ENCODE measurements around the gene ASCC3.

GRCh38 chr6:100745419-100746041 lies 135.6 kb downstream of the ASCC3 start:
- TF ChIP-seq CTCF (IDR thresholded peaks at IDR 0.05; ENCODE audit: low read depth, low read length, poor library complexity, severe bottlenecking) (no peak), EZH2phosphoT487 (IDR thresholded peaks at IDR 0.05; ENCODE audit: borderline replicate concordance, low read length) (no peak)

Measured in DOHH2 (cell line).